Stimulated activated CD4-positive, alpha-beta T cell treated with anti-CD3 and anti-CD28 coated beads, Interleukin-4, amount 100 ng/mL, for 4 hours (primary cell): Measurements from ENCODE around the gene BDKRB2.

ENCODE experiments used
- DNase-seq, 2 experiments: peaks; one replicate each; pipeline ENCODE4 v3.0.0-alpha.2; 2020

The BDKRB2 gene

DNA sequence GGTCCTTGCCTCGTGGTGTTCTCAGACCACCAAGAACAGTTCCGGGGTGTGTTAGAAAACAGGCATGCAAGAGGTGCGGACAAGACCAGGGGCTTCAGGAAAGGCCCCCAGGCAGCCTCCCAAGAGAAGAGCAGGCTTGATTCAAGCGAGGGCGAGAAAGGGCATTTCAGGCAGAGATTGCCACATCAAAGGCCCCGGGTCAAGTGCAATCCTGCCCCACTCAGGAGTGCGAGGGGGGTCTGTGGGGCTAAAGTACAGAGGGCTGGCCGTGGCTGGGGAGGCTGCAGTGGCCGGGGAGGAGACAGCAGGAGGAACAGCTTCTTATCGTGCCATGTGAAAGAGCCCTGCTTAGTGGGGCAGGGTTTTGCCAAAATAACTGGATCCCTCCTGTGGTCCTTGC lies 2.7 kb upstream of the BDKRB2 start:
- no peak for DNase-seq

DNA sequence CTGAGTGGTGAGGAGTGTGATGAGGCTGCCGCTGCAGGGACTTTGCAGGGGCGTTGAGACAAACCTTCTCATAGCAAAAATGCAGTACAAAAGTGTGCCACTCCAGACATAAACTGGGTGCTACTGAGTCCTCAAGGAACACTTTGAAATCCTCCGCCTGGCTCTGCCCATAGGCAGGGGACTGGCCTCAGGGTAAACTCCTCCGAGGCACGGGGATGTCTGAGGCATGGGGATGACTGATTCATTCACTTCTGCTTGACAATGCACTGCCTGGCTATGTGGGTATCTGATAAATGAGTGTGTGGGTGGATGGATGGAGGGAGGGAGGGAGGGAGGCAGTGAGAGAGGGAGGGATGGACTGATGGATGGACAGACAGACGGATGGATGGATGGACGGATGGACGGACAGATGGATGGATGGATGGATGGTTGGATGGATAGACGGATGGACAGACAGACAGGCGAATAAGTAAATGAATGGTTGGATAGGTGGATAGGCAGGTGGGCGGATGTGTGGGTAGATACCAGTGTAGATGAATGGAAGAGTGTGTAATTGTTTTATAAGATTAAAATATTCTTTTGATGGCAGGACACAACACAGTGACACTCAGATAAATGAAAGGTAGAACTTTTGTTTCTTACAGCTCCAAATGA lies 2.1 kb upstream of the BDKRB2 start:
- no peak for DNase-seq

DNA sequence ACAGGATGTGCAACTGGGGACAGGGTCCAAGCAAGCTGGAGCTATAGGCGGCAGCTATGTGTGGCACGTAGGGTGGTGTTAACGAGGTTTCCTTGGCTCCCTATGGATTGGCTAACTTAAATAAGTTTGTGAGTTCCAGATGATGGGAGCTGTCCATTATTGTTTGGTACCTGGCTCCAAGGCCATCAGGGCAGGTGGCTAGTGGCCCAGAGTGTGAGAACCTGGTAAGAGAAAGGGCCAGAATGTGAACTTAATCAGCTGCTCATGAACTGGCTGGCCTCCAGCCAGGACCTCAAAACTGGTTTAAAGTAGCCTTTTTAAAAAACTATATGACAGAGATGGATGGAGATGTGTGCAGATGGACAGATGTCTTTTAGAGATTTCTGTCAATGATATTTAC lies 1.5 kb upstream of the BDKRB2 start:
- no peak for DNase-seq

DNA sequence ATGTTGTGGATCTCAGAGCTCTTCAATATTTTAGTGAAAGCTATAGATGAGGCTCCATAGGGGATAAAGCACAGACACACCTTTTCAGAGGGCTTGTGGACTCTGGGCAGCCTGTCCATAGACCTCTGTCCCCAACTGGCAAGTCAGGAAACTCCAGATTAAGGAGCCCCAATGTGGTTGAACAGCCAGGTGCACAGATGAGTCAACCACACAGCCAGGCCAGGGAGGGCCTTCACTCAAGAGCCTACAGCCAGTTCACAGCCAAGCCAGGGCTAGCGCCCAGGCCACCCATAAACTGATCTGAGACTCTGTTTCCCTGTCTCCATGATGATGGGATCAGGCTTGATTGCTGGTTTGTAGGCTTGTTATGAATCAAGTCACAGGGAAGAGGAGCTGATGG lies 1.0 kb upstream of the BDKRB2 start:
- DNase-seq = no peak

DNA sequence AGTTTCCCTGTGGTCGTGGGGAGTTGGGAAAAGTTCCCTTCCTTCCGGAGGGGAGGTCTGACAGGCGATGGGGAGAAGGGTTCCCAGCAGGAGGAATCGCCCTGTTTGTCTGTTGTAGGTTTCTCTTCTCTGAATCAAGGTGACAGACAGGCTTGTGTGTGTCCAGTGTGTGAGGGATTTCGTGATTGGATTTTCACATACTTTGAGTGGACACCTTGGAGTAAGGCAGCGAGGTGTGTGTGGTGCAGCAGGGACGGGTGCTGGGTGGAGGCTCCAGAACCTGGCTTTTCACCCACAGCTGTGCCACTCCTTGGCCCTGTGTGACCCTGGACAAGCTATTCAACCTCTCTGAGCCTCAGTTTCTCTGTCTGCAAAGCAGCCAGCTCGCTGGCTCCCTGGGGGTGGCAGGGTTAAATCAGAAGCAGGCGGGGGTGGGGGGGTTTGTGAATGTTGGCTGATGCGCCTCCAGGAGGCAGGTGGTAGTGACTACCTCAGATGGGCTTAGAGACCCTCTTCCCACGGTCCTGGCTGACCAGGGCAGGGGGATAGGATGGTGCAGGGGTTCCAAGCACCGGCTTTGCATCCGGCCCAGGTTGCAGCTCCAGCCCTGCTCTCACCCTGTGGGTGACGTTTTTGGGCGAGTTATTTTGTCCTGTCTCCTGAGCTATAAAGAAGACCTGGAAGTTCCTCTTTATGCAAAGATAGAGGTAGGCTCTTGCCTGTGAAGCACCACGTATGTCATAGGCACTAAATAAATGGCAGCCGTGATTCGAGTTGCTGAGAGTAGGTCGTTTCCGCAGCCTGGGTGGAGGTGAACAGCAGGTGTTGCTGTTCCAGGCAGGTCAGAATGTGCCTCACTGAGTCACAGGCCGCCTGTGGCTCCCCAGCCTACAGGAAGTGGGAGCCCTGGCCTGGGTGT lies 679 bp downstream of the BDKRB2 start:
- no peak for DNase-seq

DNA sequence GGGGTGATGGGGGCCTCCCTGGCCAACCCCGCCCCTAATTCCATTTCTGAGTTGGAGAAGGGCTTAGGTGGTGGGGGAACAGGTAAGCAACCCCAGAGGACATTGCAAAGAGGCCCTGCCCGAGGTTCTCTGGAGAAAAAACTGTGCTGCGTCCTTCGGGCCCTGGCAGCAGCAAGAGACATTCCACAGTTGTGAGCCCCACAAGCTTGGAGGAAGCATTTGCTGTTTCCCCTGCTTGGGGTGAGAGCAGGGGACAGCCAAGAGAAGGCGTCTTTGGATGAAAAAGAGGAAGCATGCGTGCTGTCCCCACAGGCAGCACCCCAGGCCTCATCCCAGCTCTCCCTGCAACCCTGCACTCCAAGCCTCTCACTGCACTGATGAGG lies 1.3 kb downstream of the BDKRB2 start:
- no peak for DNase-seq

DNA sequence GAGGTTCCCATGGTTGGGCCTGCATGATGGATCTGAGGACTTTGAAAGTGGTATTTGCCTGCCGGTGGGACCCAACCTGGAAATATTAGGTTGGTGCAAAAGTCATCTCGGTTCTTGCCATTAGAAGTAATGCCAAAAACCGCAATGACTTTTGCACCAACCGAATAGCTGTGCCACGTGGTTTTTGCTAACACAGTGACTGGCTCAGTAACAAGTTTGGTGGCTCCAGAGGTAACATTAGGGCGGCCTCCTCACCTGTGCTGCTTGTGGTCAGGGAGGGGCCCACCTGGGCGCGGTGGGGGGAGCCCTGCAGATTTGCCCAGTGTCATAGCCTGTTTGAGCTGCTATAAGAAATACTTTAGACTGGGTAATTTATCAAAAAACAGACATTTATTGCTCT lies 1.8 kb downstream of the BDKRB2 start:
- DNase-seq = no peak

DNA sequence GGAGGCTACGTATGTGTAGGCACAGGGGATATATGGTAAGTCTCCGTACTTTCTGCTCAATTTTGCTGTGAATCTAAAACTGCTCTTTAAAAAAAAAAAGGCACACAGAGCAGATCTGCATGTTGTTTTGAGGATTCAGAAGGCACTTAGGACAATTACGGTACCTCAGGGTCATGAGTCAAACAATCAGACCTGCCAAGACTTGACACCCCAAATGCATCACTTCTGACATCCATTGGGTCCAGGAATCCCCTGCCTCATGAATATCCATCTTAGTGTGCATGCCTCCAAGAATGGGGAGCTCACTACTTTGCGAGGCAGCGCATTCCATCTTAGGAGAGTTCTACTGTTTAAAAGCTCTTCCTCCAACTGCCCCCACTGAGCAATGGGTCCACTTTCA lies 3.0 kb downstream of the BDKRB2 start:
- no peak for DNase-seq

DNA sequence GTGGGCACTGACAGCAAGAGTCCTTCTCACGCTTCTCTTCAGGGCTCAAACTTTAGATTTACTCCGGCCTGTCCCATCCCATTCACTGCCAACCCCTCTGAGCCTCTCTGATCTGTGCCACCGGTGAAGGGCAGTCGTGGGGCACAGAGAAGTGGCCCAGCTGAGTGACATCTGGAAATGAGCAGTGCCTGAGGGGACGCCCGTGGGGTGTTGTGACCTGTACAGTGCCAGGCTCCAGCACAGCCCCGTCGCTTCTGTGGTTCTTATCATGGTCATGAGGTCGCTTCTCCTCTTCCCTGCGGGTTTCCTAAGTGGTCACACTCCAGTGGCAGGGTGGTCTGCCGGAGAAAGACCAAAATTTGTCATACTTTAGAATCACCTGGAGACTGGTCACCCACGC lies 4.1 kb downstream of the BDKRB2 start:
- DNase-seq = no peak

DNA sequence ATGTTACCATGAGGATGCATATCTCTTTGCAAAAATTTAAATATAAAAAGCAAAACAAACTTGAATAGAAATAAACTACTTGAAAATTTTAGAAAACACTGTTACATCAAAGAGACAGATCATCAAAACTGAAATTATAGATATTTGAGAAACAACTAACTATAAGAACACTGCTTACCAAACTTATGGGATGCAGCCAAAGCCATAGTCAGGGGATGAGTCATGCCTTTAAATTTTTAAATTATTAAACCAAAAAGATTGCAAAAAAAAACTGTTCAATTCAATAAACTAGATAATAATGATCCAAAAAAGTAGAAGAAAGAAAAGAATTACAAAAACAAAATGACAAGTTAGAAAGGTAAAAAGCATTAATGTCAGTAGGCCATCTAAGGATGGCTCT lies 7.5 kb downstream of the BDKRB2 start:
- DNase-seq = no peak

DNA sequence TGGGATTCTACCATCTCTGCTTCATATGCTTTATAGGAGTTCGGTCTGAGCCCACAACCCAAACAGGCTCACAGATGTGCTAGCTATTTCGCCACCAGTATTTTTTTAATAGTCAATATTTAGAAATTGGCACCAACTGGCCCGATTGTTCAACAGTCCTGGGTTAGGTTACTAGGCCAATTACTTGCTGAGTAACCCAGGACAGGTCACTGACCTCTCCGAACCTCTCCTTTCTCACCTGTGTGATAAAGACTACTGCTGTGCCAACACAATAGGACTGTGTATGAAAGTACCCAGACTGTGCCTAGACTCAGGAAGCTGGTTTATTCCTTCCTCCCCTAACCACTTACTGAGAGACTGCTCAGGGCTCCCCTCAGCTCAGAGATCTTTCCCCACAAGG lies 8.3 kb downstream of the BDKRB2 start:
- no peak for DNase-seq

DNA sequence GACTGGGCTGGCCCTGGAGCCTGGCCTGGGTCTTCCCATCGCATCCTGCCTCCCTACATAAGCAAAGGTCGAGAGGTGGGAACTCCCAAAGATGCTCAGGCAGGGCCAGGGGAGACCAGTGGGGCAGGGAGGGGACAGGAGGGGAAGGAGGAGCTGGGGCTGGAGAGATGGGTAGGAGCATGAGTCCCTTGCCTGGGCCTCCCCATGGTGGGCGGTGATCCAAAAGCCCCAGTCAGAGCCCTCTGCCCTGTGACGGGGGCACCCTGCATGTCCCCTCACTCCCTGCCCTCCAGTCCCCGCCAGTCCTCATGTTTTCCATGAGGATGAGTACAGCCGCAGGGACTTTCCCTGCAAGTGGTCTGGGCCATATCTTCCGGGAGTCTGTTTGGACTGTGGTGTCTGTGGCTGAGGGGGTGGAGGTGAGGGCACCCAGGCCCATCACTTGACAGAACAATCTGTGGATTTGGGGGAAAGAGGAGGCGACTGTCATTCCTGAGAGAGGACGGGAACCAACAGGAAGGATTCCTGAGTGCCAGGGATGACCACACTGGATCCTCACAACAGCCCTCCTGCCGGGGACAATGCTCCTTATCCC lies 9.3 kb downstream of the BDKRB2 start:
- DNase-seq = no peak

DNA sequence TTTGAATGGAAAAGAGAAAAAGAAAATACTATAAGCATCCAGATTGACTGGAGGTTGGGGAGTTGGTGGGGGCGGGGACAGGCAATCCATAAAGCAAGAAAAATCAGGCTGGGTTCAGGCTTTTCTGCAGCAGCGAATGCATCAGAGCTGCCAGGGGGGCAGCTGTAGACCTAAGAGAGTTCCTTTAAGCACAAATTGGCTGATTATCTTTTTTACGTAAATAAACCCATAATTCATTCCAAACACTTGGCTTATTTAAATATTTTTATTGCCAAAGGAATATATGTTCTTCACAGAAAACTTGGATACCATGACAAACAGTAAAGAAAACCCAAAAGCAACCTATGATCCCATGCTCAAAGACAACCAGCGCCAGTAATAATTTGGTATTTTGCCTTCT lies 10.2 kb downstream of the BDKRB2 start:
- DNase-seq = no peak

DNA sequence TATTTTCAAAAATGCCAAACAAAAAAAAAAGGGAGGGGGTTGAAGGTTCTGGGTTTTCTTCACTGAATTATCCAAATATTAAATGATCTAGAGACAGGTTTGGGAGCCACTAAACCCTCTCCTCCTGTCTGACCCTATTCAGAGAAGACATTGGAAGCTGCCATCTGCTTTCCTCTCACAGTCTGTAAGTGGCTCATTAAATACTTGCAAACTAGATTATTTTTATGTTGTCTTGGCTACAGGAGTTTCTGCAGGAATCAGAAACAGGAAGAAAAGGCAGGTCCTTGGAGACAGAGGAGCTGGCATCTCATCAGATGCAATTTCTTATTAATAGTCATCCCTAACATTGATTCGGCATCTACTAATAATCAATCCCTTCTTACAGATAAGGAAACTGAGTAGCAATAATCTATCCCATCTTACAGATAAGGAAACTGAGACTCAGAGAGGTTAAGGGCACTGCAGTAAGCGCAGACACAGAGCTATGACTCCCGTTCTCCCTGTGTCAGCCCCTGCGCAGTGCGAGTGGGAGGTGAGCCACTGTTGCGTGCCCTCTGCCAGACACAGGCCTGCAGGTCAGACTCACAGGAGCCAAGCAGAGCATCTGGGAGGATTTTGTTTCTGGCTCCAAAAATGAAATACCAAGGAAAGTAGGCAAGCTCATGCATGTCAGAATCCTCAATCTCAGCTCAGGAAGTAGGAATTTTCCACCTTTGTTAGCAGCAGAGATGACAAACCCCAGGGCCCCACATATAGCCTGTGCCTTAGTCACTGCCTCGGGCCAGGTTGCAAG lies 11.0 kb downstream of the BDKRB2 start:
- no peak for DNase-seq

DNA sequence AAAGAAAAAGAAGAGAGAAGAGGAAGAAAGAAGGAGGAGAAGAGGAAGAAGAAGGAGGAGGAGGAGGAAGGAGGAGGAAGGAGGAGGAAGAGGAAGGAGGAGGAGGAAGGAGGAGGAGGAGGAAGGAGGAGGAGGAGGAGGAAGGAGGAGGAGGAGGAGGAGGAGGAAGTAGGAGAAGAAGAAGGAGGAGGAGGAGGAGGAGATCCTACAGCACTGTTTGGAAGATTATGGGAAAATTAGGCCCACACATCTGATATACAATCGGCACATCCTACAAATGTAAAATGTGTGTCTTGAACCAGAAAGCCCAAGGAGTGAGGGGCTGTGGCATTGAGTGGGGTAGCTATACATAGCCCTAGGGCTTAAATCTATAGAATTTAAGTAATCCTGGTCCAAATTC lies 12.0 kb downstream of the BDKRB2 start:
- DNase-seq = no peak

DNA sequence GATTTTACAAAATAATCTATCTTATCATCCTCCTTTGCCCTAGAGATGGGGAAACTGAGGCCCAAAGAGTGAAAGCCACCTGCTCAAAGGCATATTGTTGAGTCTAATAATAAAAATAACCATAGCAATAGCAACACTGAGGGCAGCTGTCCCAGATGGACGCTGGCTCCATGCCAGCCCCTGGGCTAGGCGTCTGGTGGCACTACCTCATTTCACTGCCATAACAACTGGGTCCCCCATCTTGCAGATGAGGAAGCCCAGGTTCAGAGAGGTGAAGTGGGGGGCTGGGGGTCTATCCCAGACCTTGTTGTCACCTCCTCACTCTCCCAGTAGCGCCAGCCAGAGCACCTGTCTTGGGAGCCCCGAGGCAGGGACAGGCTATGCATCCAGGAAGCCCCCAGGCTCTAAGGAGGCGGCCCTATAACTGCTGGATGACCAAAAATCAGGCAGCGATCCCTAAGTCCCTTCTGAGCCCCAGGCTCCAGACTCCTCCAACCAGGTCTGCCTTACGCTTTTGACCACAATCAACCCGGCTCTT lies 12.8 kb downstream of the BDKRB2 start:
- DNase-seq = no peak

DNA sequence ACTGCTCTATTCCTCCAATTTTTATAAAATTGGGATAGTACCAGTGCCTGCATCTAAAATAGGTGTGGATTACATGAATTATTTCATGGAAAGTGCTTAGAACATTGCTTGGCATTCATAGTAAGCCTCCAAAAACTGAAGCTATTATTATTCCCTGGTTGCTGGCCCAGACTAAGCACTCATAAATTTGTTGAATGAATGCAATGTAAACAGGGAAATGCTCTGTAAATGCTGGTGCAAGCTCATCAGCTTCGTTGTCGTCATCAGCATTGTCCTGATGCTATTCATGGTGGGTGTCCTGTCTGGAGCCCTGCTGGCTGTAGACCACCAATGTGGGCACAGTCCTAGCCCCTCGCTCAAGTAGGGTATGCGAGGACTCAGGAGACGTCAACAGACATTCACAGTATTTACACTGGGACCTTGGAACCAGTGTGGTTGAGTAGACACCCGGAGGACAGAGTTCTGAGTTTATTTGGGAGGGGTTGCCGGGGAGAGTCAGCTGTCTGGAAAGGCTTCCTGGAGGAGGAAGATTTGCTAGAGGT lies 16.5 kb downstream of the BDKRB2 start:
- DNase-seq = no peak

DNA sequence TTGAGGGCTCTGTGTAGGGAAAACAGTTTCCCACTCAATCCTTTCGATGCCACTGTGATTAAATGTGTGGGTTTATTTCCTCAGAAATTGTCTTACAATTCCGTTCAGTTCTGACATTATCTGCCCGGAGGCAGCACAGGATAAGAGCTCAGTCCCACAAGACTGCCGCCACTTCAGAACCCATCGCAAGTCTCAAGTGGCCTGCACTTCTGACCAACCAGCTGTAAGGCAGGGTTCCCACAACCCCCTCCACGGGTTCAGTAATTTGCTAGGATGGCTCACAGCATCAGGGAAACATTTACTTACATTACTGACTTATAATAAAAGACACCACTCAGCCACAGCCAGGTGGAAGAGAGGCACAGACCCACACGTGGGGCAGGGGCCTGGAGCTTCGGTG lies 17.2 kb downstream of the BDKRB2 start:
- no peak for DNase-seq

DNA sequence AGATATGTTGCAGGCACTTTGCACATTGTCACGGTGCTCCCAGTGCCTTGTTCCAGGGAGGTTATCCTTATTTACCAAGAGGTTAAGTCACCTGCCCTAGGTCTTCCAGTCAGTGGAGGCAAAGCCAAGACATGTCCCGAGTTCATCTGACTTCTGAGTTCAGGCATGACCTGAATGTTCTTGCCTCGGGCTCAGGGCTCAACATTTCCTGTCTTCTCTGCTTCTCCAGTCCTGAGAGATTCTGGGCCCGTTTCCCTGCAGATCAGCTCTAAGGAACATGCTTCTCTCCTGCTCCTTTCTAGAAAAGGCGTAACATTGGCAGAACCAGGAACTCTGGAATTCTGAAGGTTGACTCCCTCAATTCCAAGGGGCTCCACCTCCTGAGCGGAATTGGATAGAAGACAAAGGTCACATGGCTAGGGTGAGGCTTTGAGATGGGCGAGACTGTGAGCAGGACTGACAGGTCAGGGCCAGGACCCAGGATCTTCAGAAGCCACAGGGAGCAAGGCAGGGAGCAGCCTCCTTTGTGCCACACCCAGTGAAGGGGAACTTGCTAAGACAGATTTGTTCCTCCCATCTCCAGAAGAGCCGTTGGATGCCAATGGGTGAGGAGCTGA lies 19.9 kb downstream of the BDKRB2 start:
- DNase-seq = no peak

DNA sequence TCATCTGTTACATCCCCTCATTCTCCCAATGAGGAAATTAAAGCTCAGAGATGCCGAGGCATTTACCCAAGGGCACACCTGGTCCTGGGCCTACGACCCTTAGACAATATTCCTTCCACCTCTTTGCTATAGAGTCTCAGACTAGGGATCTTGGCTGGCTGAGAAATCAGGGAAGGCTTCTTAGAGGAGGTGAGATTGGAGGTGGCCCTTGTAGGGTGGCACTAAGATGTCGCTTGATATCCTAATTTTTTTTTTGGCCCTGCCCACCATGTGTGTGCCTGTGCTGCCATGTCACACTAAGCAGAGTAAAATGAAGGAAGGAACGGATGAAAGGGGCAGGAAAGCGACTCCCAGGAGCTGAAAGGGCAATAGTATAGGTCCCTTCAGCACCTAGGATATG lies 20.6 kb downstream of the BDKRB2 start:
- no peak for DNase-seq

DNA sequence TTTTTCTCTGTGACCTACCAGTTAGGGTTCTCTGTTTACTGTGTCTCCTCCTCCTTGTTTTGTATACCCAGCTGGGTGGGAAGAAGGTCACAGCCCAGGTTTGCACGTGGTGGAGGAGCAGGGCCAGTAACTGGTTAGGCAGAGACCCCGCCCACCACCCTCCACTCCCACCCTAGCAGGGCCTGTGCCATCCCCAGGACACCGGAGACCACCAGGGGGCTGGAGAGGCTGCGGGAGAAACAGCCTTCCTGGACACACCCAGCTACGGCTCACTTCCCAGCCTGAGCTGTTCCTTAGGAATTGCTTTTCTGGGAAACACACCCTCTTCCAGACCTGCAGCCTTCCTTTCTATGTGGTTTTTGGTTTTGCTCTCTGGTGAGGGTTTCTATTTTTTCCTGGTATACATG lies 21.1 kb downstream of the BDKRB2 start:
- no peak for DNase-seq

DNA sequence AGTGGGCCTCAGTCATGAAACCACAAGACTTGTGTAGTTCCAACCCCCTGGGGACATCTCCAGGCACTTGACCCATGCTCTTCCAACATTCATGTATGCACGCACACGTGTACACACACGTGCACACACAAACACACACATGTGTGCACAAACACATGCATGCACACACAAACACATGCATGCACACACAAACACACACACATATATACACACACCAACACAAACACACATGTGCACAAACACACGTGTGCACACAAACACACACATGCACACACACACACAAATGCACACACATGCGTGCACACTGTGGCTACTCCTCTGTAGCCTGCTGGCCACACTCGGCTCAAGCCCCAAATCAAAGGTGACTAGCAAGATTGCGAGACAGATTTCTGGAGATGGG lies 22.8 kb downstream of the BDKRB2 start:
- DNase-seq = no peak
